SU-DHL-6 (cell line): ENCODE results near the gene BAHCC1.

Experiments
- EZH2phosphoT487 ChIP-seq: fragments of 200-600 bp; sonication (generic), shearing (Covaris generic); conservative IDR thresholded peaks from 2 replicates; pipeline ENCODE4 v1.6.1; 2018; ENCODE audit warnings: mild to moderate bottlenecking, antibody characterized with exemption, low read length, moderate library complexity, mixed read lengths
- TF ChIP-seq, protein P1 (sequence below): fragments of 200-600 bp; sonication (generic); IDR thresholded peaks from one replicate; pipeline ENCODE4 v1.5.1; 2017; ENCODE audit warnings: antibody characterized with exemption, mild to moderate bottlenecking, low read length, moderate library complexity; ENCODE audit not compliant: insufficient read depth, poor library complexity, severe bottlenecking

DNA sequence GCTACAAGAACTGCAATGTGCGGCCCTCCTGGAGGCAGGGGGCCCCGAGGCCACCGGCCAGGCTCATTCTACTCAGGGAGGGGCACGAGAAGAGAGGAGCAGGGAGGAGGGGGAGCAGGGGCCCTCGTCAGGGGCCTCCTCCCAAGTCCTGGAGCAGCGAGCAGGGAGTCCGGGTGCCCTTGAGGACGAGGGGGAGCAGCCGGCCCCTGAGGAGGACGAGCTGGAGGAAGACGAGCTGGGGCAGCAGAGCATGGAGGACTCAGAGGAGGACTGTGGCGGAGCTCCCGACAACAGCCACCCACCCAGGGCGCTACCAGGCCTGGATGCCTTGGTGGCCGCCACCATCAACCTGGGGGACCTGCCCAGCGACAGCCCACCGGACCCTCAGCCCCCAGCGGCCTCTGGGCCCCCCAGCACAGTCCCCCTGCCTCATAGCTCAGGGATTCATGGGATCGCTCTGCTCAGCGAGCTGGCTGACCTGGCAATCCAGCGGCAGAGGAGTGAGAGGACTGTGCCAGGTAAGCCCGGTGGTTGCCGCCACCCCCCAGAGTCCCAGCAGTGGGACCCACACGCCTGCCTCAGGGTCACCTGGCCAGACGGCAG lies 52.2 kb downstream of the BAHCC1 start:
- TF ChIP-seq, protein P1, sequence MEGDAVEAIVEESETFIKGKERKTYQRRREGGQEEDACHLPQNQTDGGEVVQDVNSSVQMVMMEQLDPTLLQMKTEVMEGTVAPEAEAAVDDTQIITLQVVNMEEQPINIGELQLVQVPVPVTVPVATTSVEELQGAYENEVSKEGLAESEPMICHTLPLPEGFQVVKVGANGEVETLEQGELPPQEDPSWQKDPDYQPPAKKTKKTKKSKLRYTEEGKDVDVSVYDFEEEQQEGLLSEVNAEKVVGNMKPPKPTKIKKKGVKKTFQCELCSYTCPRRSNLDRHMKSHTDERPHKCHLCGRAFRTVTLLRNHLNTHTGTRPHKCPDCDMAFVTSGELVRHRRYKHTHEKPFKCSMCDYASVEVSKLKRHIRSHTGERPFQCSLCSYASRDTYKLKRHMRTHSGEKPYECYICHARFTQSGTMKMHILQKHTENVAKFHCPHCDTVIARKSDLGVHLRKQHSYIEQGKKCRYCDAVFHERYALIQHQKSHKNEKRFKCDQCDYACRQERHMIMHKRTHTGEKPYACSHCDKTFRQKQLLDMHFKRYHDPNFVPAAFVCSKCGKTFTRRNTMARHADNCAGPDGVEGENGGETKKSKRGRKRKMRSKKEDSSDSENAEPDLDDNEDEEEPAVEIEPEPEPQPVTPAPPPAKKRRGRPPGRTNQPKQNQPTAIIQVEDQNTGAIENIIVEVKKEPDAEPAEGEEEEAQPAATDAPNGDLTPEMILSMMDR: no peak
- TF ChIP-seq EZH2phosphoT487: no peak
